GM21717 (cell line): Measurements from ENCODE around the gene FBXW7.

Experiments
- ATAC-seq: cut with Tn5 transposase; IDR thresholded peaks from one replicate; pipeline ENCODE4 v1.9.1; 2021; ENCODE audit warnings: mild to moderate bottlenecking, moderate library complexity; ENCODE audit not compliant: unreplicated experiment

FBXW7 gene

GRCh38 chr4:152478461-152479237 lies 57.2 kb downstream of the FBXW7 start:
- ATAC-seq = no peak

GRCh38 chr4:152476796-152477195 lies 59.1 kb downstream of the FBXW7 start:
- ATAC-seq = no peak

- no peak for ATAC-seq
These were observed 64.6 kb downstream of the FBXW7 start for GRCh38 chr4:152471251-152471792.

- ATAC-seq = no peak
These were observed 67.5 kb downstream of the FBXW7 start for GRCh38 chr4:152468408-152468807.

- ATAC-seq = no peak
These were observed 68.8 kb downstream of the FBXW7 start for GRCh38 chr4:152467101-152467500.

- ATAC-seq = no peak
These were observed 71.7 kb downstream of the FBXW7 start for GRCh38 chr4:152464030-152464823.

- no peak for ATAC-seq
These were observed 72.3 kb downstream of the FBXW7 start for GRCh38 chr4:152463562-152463961.

- no peak for ATAC-seq
These were observed 73.2 kb downstream of the FBXW7 start for GRCh38 chr4:152462695-152463094.

- no peak for ATAC-seq
These were observed 73.8 kb downstream of the FBXW7 start for GRCh38 chr4:152462047-152462446.

GRCh38 chr4:152460488-152460887 lies 75.4 kb downstream of the FBXW7 start:
- no peak for ATAC-seq

GRCh38 chr4:152459326-152459725 lies 76.6 kb downstream of the FBXW7 start:
- peak; percentile 6 for ATAC-seq

GRCh38 chr4:152458801-152459302 lies 77.0 kb downstream of the FBXW7 start:
- ATAC-seq = peak; percentile 56

- no peak for ATAC-seq
These were observed 79.3 kb downstream of the FBXW7 start for GRCh38 chr4:152456609-152457008.

- no peak for ATAC-seq
These were observed 80.6 kb downstream of the FBXW7 start for GRCh38 chr4:152455311-152455710.

GRCh38 chr4:152454398-152455011 lies 81.4 kb downstream of the FBXW7 start:
- ATAC-seq = no peak

- no peak for ATAC-seq
These were observed 84.4 kb downstream of the FBXW7 start for GRCh38 chr4:152451496-152451895.

GRCh38 chr4:152448854-152449253 lies 87.0 kb downstream of the FBXW7 start:
- no peak for ATAC-seq

- no peak for ATAC-seq
These were observed 87.7 kb downstream of the FBXW7 start for GRCh38 chr4:152448038-152448707.

GRCh38 chr4:152443859-152444258 lies 92.0 kb downstream of the FBXW7 start:
- no peak for ATAC-seq

- ATAC-seq = no peak
These were observed 98.3 kb downstream of the FBXW7 start for GRCh38 chr4:152437561-152437960.

- ATAC-seq = no peak
These were observed 99.5 kb downstream of the FBXW7 start for GRCh38 chr4:152436384-152436783.
